ENCODE data around the gene BRICD5. TPM values are rescaled to one million over a fixed set of nuclear protein-coding genes. Genes with fewer than 3 reads are reported as not detected.

BRICD5 gene
- total and polyA plus RNA-seq, 2 of the 13 experiments (the other 11 are each of a cell fraction or from before 2014, with no cell fraction given), result 1.6 to 5.8 TPM

DNA sequence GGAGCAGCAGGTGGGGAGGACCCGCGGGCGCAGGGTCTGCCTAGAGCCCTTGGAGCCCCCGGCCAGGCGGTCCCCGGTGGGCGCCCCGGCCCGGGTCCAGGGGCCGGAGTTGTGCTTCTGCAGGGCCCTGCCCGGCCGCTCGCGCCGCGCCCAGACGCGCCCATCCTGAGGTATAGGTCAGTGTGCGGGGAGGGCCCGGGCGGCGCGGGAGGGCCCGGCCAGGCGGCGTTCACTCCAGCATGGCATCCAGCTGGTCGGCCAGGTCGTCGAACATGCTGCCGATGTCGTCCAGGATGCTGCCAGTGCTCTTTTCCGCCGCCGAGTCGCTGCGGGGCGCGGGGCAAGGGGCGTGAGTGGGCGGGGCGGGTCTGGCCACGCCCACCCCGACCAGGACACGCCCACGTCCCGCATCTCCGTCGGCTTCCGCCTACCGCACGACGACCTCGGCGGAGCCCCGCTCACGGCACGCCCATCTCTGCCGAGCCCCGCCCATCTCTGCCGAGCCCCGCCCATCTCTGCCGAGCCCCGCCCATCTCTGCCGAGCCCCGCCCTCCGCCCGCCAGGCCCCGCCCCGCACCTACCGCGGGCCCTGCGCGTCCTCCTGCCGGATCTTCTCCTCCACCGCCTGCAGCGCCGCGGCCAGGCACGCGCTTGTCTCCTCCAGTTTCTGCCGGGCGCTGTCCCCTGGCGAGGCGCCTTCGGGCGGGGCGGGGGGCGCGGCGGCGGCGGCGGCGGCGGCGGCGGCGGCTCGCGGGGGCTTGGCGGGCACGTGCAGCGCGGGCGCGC, 32.1 kb downstream of the BRICD5 start (continued):
- TF ChIP-seq ZBTB38 (CRISPR knock-in tag; IDR thresholded peaks at IDR 0.05) (0 out of 2 replicates have a peak, but pooled peaks have one; percentile 58), AGO2 (optimal IDR thresholded peaks at IDR 0.05; ENCODE audit: low read depth, low read length) (peak; percentile 45), DR1 (CRISPR knock-in tag; IDR thresholded peaks at IDR 0.05) (no peak)
- TF ChIP-seq, protein P1, sequence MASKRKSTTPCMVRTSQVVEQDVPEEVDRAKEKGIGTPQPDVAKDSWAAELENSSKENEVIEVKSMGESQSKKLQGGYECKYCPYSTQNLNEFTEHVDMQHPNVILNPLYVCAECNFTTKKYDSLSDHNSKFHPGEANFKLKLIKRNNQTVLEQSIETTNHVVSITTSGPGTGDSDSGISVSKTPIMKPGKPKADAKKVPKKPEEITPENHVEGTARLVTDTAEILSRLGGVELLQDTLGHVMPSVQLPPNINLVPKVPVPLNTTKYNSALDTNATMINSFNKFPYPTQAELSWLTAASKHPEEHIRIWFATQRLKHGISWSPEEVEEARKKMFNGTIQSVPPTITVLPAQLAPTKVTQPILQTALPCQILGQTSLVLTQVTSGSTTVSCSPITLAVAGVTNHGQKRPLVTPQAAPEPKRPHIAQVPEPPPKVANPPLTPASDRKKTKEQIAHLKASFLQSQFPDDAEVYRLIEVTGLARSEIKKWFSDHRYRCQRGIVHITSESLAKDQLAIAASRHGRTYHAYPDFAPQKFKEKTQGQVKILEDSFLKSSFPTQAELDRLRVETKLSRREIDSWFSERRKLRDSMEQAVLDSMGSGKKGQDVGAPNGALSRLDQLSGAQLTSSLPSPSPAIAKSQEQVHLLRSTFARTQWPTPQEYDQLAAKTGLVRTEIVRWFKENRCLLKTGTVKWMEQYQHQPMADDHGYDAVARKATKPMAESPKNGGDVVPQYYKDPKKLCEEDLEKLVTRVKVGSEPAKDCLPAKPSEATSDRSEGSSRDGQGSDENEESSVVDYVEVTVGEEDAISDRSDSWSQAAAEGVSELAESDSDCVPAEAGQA (IDR thresholded peaks at IDR 0.05; ENCODE audit: low read depth), result no peak
- TF ChIP-seq, protein P1 (CRISPR knock-in tag; IDR thresholded peaks at IDR 0.05; ENCODE audit: borderline replicate concordance), result no peak
- TF ChIP-seq, protein P2, sequence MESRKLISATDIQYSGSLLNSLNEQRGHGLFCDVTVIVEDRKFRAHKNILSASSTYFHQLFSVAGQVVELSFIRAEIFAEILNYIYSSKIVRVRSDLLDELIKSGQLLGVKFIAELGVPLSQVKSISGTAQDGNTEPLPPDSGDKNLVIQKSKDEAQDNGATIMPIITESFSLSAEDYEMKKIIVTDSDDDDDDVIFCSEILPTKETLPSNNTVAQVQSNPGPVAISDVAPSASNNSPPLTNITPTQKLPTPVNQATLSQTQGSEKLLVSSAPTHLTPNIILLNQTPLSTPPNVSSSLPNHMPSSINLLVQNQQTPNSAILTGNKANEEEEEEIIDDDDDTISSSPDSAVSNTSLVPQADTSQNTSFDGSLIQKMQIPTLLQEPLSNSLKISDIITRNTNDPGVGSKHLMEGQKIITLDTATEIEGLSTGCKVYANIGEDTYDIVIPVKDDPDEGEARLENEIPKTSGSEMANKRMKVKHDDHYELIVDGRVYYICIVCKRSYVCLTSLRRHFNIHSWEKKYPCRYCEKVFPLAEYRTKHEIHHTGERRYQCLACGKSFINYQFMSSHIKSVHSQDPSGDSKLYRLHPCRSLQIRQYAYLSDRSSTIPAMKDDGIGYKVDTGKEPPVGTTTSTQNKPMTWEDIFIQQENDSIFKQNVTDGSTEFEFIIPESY (CRISPR knock-in tag; IDR thresholded peaks at IDR 0.05), result peak; percentile 90; the same call in 1 of the 2 replicates
